ENCODE data around the gene TEX38. TPM values are rescaled to one million over a fixed set of nuclear protein-coding genes. Genes with fewer than 3 reads are reported as not detected.
"Not testable (repeated sequence)": the region's sequence is repeated elsewhere in the genome, so short reads cannot be mapped to it uniquely, and the experiment has no call there.

The TEX38 gene
- total RNA-seq, 2 experiments from 2014 or later, result not detected

- Histone ChIP-seq H3K4me1 (ENCODE audit: insufficient read depth, low read length) (no peaks in the 10 kb centered on the region), H3K4me3 (ENCODE audit: low read length) (no peak overlapping the region), H3K36me3 (ENCODE audit: insufficient read depth, low read length) (peaks cover 53% of the 10 kb centered on the region), H3K27ac (ENCODE audit: low read depth in 1 of 2, low read length in 2 of 2) (no peak overlapping the region), H3K27me3 (ENCODE audit: control insufficient read depth in 1 of 2, insufficient read depth in 2 of 2, low read length in 2 of 2) (no peaks in the 10 kb centered on the region), H3K9me3 (ENCODE audit: control insufficient read depth in 1 of 2, insufficient read depth in 1 of 2, low read length in 2 of 2) (no peaks in the 10 kb centered on the region)
- no peak overlapping the region for H3K4me3 Mint-ChIP-seq
- H3K36me3 Mint-ChIP-seq (ENCODE audit: low read depth), result peaks cover 83% of the 10 kb centered on the region
- CTCF ChIA-PET, result no interaction called here
- no peaks in the 10 kb centered on the region for H3K4me1 Mint-ChIP-seq (ENCODE audit: low read depth)
- no peak overlapping the region for H3K27ac Mint-ChIP-seq
- DNase-seq (no peak), ATAC-seq (ENCODE audit: poor library complexity) (no peak)
- no peaks in the 10 kb centered on the region for H3K27me3 Mint-ChIP-seq
- POLR2A ChIA-PET, result no interaction called here
- intact Hi-C loops (cut with DNase I, micrococcal nuclease), result no loop called here
- H3K9me3 Mint-ChIP-seq, result peaks cover 4% of the 10 kb centered on the region
- TF ChIP-seq CTCF (IDR thresholded peaks at IDR 0.05), result no peak
These were observed 21.9 kb upstream of the TEX38 start for GRCh38 chr1:46649764-46650163.

GRCh38 chr1:46650491-46650890, 21.2 kb upstream of the TEX38 start:
- H3K36me3 Mint-ChIP-seq (ENCODE audit: low read depth), result peaks cover 87% of the 10 kb centered on the region
- H3K36me3 ChIP-seq (ENCODE audit: insufficient read depth, low read length), result peaks cover 61% of the 10 kb centered on the region

GRCh38 chr1:46651152-46651551, 20.5 kb upstream of the TEX38 start:
- H3K27ac Mint-ChIP-seq; ATAC-seq (ENCODE audit: poor library complexity); DNase-seq; H3K4me3 Mint-ChIP-seq; H3K27me3 ChIP-seq (ENCODE audit: control insufficient read depth in 1 of 2, insufficient read depth in 2 of 2, low read length in 2 of 2); H3K4me1 Mint-ChIP-seq (ENCODE audit: low read depth); intact Hi-C loops (cut with DNase I, micrococcal nuclease); H3K27ac ChIP-seq (ENCODE audit: low read depth in 1 of 2, low read length in 2 of 2); H3K4me3 ChIP-seq (ENCODE audit: low read length); POLR2A ChIA-PET; H3K9me3 ChIP-seq (ENCODE audit: control insufficient read depth in 1 of 2, insufficient read depth in 1 of 2, low read length in 2 of 2); H3K9me3 Mint-ChIP-seq; H3K27me3 Mint-ChIP-seq; H3K4me1 ChIP-seq (ENCODE audit: insufficient read depth, low read length): not testable (repeated sequence)
- H3K36me3 ChIP-seq (ENCODE audit: insufficient read depth, low read length), result peaks cover 64% of the 10 kb centered on the region
- H3K36me3 Mint-ChIP-seq (ENCODE audit: low read depth), result peaks cover 92% of the 10 kb centered on the region
- CTCF ChIA-PET, result interaction anchor here (1.1 kb wide), 1 partner anchor 46 kb away, joined by 3 read pairs; no protein-coding TSS in a partner anchor

More at GRCh38 chr1:46650491-46650890, 21.2 kb upstream of the TEX38 start:
- POLR2A ChIA-PET, result no interaction called here
- DNase-seq, result no peak
- no peak for ATAC-seq (ENCODE audit: poor library complexity)
- Histone ChIP-seq H3K4me3 (ENCODE audit: low read length) (no peak overlapping the region), H3K9me3 (ENCODE audit: control insufficient read depth in 1 of 2, insufficient read depth in 1 of 2, low read length in 2 of 2) (no peaks in the 10 kb centered on the region), H3K27ac (ENCODE audit: low read depth in 1 of 2, low read length in 2 of 2) (no peak overlapping the region), H3K27me3 (ENCODE audit: control insufficient read depth in 1 of 2, insufficient read depth in 2 of 2, low read length in 2 of 2) (no peaks in the 10 kb centered on the region), H3K4me1 (ENCODE audit: insufficient read depth, low read length) (no peaks in the 10 kb centered on the region)
- Mint-ChIP-seq H3K4me3 (no peak overlapping the region), H3K4me1 (ENCODE audit: low read depth) (no peaks in the 10 kb centered on the region), H3K27ac (no peak overlapping the region), H3K27me3 (no peaks in the 10 kb centered on the region), H3K9me3 (peaks cover 5% of the 10 kb centered on the region)
- CTCF ChIA-PET, result no interaction called here
- intact Hi-C loops (cut with DNase I, micrococcal nuclease), result no loop called here
- no peak for TF ChIP-seq CTCF (IDR thresholded peaks at IDR 0.05)

All from CD4-positive, alpha-beta T cell (primary cell).